GM12892 (cell line): Measurements from ENCODE around the gene TATDN2.

ENCODE experiments used
- DNase-seq: peaks from one replicate; pipeline ENCODE4 v3.0.0; 2011; ENCODE audit not compliant: insufficient read length
- FAIRE-seq: peaks from 2 replicates; lab custom pipeline; 2011; peaks lifted over from hg19 to GRCh38; lab: Jason Lieb, UNC
- POLR2A ChIP-seq: IDR thresholded peaks from 2 replicates; pipeline ENCODE4 v1.6.1; 2011; ENCODE audit warnings: low read depth, low read length, control low read depth
- POLR2AphosphoS5 ChIP-seq: IDR thresholded peaks from 2 replicates; pipeline ENCODE4 v1.6.1; 2011; ENCODE audit warnings: low read depth, low read length, control low read depth
- TAF1 ChIP-seq: IDR thresholded peaks from 2 replicates; pipeline ENCODE4 v1.6.1; 2011; ENCODE audit warnings: low read depth, mild to moderate bottlenecking, control low read depth, low read length, borderline replicate concordance

The TATDN2 gene

DNA sequence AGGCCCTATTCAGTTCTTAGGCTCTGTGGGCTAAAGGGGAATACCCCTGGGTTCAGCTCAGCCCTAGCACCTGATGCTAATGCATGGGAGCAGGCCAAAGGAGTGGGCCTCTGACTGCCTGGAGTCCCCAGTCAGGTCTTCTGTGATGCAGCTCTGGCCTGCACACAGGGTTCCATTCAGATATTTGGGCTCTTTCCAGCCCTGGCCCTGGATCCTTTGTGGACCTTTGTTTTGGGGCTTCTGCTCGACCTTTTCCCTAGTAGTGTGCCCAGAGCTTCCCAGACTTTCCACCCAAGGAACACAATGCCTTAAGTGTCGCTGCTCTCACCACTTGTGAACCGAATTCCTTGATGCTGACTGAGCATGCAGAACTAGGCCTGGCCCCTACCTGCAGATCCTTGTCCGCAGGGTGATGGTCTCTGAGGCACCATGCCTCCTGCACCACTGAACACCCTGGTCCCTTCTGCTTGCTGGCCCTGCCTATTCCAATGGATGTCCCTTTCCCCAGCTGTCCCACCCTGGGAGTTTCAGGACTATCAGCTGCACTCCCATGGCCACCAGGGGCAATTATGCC lies 67.6 kb downstream of the TATDN2 start:
- DNase-seq, result no peak
- no peak for TF ChIP-seq TAF1
- no peak for TF ChIP-seq POLR2AphosphoS5
- no peak for TF ChIP-seq POLR2A
- FAIRE-seq, result no peak

DNA sequence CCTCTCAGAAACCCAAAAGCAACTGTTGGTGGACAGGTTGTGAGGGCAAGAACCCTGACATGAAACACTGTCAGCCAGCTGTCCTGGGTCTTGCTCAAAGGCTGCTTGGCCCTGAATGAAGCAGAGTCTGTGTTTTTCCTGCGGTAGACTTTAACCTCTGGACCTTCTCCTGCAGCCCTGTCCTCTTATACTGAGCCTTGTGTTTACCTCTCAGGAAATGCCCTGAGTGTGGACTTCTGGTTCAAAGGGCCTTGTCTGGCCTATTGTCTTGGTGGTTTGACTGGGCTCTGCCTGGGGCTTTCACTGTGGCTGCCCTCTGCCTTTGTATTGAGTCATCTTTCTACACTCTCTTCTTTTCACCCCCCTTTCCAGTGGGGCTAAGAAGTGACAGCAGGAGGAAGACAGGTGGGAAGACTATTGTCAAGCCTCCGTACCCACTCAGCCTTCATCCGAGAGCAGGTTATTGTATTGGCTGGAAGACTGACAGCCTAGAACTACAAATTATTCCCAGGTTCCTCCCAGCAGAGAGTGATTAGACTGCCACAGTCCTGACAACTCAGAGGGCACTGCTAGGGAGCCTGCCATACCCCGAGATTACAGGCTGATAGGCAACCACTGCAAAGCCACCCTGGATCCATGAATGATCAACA lies 69.2 kb downstream of the TATDN2 start:
- no peak for DNase-seq
- no peak for FAIRE-seq
- TF ChIP-seq TAF1, result no peak
- TF ChIP-seq POLR2A, result 0 out of 2 replicates have a peak, but pooled peaks have one; percentile 18

DNA sequence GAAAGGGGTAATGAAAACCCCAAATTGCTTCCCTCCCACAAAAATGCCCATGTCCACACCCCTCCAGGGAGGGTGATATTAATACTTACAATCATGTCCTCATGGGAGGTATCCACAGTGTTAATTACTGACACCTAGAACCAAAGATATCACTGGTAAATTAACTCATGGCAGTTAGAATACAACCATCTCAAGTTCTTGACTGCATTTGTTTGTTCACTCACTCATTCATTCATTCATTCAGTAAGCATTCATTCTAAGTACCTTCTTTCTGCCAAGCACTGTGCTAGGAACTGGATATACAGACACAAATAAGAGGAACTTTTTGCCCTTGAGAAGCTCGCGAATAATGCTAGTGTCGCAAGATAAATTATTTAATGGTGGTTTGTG lies 69.7 kb downstream of the TATDN2 start:
- FAIRE-seq (no peak), DNase-seq (no peak)
- TF ChIP-seq POLR2A, result no peak
- TF ChIP-seq POLR2AphosphoS5, result no peak
- TF ChIP-seq TAF1, result no peak

DNA sequence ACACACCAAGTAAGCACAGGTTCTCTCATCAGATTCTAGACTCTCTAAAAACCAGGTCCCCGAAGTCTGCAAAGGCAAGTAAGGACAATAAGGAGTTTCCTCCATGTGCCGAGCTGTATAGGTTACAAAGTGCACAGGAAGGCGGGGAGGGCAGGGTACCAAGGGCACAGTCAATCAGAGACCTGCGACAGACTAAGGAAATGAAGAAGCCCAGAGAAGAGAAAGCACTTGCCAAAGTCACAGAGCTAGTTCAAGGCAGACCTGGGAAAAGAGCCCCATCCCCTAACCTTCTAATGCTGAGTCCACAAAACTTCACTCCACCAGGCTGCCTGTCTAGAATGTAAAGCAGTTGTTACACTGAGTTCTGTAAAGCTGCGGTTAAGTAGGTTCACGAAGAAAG lies 71.0 kb downstream of the TATDN2 start:
- no peak for FAIRE-seq
- DNase-seq, result no peak
- TF ChIP-seq POLR2A (no peak), POLR2AphosphoS5 (no peak), TAF1 (no peak)

DNA sequence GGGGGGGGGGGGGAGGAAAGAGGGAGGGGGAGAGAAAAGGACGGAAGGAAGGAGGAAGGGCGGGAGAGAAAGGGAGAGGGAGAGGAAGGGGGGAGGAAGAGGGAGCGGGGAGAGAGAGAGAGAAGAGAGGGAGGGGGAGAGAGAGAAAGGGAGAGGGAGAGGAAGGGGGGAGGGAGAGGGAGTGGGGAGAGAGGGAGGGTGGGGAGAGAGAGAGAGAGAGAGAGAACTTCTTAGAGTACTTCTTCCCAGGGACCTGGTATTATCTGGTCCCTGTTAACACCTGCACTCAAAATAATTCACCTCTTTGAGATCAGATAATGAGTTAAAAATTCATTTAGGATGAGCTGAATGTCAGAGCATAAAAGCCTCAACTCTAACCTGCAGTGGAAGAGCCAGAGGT lies 71.5 kb downstream of the TATDN2 start:
- no peak for TF ChIP-seq POLR2A
- no peak for TF ChIP-seq TAF1
- TF ChIP-seq POLR2AphosphoS5, result no peak
- FAIRE-seq, result no peak
- DNase-seq, result no peak

DNA sequence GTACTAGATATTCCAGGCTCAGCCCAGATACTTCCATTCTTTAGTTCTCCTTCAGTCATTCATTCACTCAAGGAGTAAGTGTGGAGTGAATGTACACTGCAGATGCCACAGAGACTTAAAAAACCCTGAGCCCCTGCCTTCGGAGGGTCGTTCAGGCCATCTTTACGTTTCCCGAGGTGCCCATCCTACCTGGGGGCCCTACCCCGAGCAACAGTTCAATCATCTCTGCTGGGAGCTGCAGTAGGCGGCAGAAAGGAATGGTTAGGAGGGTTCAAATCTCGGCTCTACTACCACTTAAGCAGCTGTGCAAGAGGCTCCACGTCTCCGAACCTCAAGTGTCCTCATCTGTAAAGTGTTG lies 72.0 kb downstream of the TATDN2 start:
- FAIRE-seq, result no peak
- TF ChIP-seq POLR2AphosphoS5 (no peak), POLR2A (no peak), TAF1 (no peak)
- DNase-seq, result no peak

DNA sequence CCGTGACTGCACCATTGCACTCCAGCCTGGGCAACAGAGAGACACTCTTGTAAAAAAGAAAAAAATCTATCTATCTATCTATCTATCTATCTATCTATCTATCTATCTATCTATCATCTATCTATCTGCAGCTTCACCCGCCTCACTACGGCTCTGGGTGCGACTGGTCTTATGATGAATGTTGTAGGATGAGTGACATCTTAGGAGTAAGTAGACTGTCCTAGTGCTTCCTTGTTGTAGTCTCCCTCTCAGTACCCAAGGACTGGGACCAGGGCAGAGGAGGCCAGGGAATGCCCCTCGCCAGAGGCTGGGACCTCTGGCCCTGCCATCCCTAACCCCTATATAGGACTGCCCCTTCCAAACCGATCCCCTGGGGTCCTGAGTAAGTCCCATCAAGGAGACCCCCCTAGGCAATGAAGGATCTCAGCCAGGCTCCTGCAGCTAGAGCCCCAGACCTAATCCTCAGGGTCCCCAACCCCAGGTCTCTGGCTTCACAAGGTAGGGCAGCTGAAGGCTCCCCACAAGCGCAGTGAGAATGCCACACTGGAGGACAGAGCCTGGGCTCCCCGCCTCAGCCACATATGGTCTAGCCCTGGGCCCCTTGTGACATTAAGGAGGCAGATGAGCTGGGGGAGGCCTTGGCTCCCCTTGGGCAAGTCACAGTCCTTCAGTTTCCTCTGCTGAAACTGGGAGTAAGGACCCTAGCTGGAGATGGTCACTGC lies 73.5 kb downstream of the TATDN2 start:
- DNase-seq (no peak), FAIRE-seq (peak; percentile 5)
- TF ChIP-seq POLR2A, result no peak
- TF ChIP-seq TAF1, result no peak
- TF ChIP-seq POLR2AphosphoS5, result no peak

DNA sequence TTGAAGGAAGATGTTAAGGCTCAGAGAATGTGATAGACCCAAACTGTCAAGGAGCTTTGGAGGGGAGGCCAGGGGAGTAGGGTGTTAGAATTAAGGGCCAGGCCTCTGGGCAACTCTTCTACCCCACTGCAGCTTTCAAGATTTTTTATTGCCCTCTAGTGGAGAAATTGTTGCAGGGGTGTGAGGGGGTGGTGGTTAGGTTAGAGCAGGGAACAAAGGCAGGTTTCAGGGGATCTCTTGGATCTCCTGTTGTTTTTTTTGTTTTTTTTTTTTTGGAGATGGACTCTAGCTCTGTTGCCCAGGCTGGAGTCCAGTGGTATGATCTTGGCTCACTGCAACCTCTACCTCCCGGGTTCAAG lies 74.1 kb downstream of the TATDN2 start:
- DNase-seq, result no peak
- no peak for TF ChIP-seq POLR2AphosphoS5
- TF ChIP-seq TAF1, result no peak
- no peak for TF ChIP-seq POLR2A
- FAIRE-seq, result no peak

DNA sequence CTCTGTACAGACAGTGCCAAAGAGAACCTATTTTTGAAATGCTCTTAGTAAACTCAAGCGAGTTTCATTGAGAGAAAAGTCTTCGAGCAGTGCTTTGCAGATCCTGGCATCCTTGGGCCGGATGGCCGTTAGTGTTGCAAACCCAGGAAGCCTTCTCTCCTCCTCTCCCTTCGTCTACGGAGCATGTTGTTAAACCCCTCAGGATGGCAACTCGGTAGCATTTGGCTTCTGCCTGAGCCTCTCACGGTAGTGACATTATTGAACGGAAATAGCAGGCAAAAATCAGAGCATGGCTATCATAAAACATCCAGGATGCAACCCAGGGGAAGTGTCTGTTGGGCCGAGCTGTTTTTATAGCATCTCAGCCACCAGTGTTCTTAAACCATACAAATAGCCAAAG lies 79.3 kb downstream of the TATDN2 start:
- TF ChIP-seq POLR2AphosphoS5, result no peak
- no peak for TF ChIP-seq POLR2A
- no peak for TF ChIP-seq TAF1
- DNase-seq, result no peak
- no peak for FAIRE-seq

DNA sequence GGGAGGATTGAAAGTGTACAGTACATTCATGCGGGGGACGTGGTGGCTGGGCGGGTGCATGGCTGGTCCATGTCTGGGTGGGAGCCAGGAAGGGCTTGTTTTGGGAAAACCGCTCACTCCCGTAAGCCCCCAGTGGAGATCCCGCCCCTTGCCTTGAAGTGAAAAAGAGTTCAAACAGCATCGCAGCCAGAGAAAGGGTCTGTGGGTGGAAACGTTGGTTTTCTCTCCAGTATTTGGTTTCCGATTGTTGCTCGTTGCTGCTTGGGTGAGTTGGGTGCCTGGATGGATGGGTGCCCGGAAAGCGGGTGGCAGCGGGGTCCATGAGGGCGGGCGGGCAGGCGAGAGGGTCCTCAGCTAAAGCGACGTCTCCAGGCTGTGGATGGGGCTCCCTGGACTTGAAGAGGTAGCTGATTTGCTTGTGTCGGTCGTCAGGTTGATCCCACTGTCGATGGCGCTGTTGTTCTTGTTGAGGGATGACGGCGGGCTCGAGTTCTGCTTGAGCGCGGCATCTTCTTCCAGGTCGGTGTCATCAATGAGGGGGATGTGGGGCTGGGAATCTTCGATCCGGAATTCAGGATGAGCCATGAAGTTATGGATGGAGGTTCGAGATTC lies 80.3 kb downstream of the TATDN2 start:
- DNase-seq, result no peak
- FAIRE-seq, result no peak
- TF ChIP-seq TAF1 (no peak), POLR2A (no peak), POLR2AphosphoS5 (no peak)

DNA sequence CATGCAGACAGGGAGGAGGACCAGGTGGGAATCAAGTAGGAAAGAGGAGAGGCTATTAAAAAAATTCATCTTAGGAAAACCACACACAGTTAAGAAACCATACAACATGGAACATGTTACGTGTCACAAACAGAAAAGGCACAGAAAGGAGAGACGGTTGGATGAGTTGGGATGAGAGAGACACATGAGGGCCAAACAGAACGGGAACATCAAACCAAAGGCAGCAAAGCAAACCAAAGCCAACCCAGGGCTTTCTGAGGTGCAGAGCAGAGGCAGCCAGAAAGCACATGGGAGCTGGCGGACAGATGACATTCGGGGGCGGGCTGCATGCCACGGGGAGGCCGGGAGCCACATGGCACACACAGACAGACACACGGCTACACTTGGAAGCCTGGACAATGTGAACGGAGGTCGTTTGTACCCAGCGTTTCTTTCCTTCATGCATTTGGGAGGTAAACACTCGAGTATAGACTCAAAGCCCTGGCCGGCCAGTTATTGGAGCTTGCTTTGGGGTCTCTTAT lies 81.3 kb downstream of the TATDN2 start:
- TF ChIP-seq POLR2A (no peak), TAF1 (no peak), POLR2AphosphoS5 (no peak)
- no peak for FAIRE-seq
- no peak for DNase-seq
